Measurements from ENCODE around the gene MRPS2.

MRPS2 gene

GRCh38 chr9:135550344-135550918, 49.9 kb downstream of the MRPS2 start:
- H3K36me3 ChIP-seq (ENCODE audit: control insufficient read depth, insufficient read depth, low read length) = no peaks in the 10 kb centered on the region
- H3K4me3 ChIP-seq (ENCODE audit: insufficient read depth, low read depth, low read length) = no peak overlapping the region
- no peaks in the 10 kb centered on the region for H3K9me3 ChIP-seq (ENCODE audit: control insufficient read depth, low read length)
- H3K27ac ChIP-seq (ENCODE audit: insufficient read depth, low read depth, low read length, poor library complexity, severe bottlenecking) = no peak overlapping the region
- H3K4me1 ChIP-seq (ENCODE audit: control insufficient read depth, insufficient read depth, low read length) = no peaks in the 10 kb centered on the region
- WGBS, 2 experiments = 91% methylated on average over 17 of the region's 17 CpGs
- H3K27me3 ChIP-seq (ENCODE audit: control insufficient read depth, insufficient read depth, low read length, poor library complexity, severe bottlenecking) = no peaks in the 10 kb centered on the region

GRCh38 chr9:135551031-135551430, 50.5 kb downstream of the MRPS2 start:
- no peaks in the 10 kb centered on the region for H3K27me3 ChIP-seq (ENCODE audit: control insufficient read depth, insufficient read depth, low read length, poor library complexity, severe bottlenecking)
- no peaks in the 10 kb centered on the region for H3K36me3 ChIP-seq (ENCODE audit: control insufficient read depth, insufficient read depth, low read length)
- no peaks in the 10 kb centered on the region for H3K9me3 ChIP-seq (ENCODE audit: control insufficient read depth, low read length)
- no peak overlapping the region for H3K27ac ChIP-seq (ENCODE audit: insufficient read depth, low read depth, low read length, poor library complexity, severe bottlenecking)
- no peaks in the 10 kb centered on the region for H3K4me1 ChIP-seq (ENCODE audit: control insufficient read depth, insufficient read depth, low read length)
- no peak overlapping the region for H3K4me3 ChIP-seq (ENCODE audit: insufficient read depth, low read depth, low read length)
- WGBS, 2 experiments = 92 to 94% methylated on average over 14 of the region's 14 CpGs

GRCh38 chr9:135551456-135551855, 51.0 kb downstream of the MRPS2 start:
- WGBS, 2 experiments = 94 to 95% methylated on average over 13 of the region's 13 CpGs
- Histone ChIP-seq H3K36me3 (ENCODE audit: control insufficient read depth, insufficient read depth, low read length) (no peaks in the 10 kb centered on the region), H3K4me1 (ENCODE audit: control insufficient read depth, insufficient read depth, low read length) (no peaks in the 10 kb centered on the region), H3K4me3 (ENCODE audit: insufficient read depth, low read depth, low read length) (no peak overlapping the region), H3K27ac (ENCODE audit: insufficient read depth, low read depth, low read length, poor library complexity, severe bottlenecking) (no peak overlapping the region), H3K9me3 (ENCODE audit: control insufficient read depth, low read length) (no peaks in the 10 kb centered on the region), H3K27me3 (ENCODE audit: control insufficient read depth, insufficient read depth, low read length, poor library complexity, severe bottlenecking) (no peaks in the 10 kb centered on the region)

- no peak overlapping the region for H3K27ac ChIP-seq (ENCODE audit: insufficient read depth, low read depth, low read length, poor library complexity, severe bottlenecking)
- H3K9me3 ChIP-seq (ENCODE audit: control insufficient read depth, low read length) = no peaks in the 10 kb centered on the region
- no peaks in the 10 kb centered on the region for H3K27me3 ChIP-seq (ENCODE audit: control insufficient read depth, insufficient read depth, low read length, poor library complexity, severe bottlenecking)
- H3K4me1 ChIP-seq (ENCODE audit: control insufficient read depth, insufficient read depth, low read length) = no peaks in the 10 kb centered on the region
- 92 to 93% methylated on average over 18 of the region's 18 CpGs for WGBS, 2 experiments
- H3K4me3 ChIP-seq (ENCODE audit: insufficient read depth, low read depth, low read length) = no peak overlapping the region
- no peaks in the 10 kb centered on the region for H3K36me3 ChIP-seq (ENCODE audit: control insufficient read depth, insufficient read depth, low read length)
Measured at GRCh38 chr9:135552021-135552697, 51.7 kb downstream of the MRPS2 start.

GRCh38 chr9:135552698-135553171, 52.3 kb downstream of the MRPS2 start:
- Histone ChIP-seq H3K27ac (ENCODE audit: insufficient read depth, low read depth, low read length, poor library complexity, severe bottlenecking) (no peak overlapping the region), H3K9me3 (ENCODE audit: control insufficient read depth, low read length) (no peaks in the 10 kb centered on the region), H3K4me3 (ENCODE audit: insufficient read depth, low read depth, low read length) (no peak overlapping the region), H3K36me3 (ENCODE audit: control insufficient read depth, insufficient read depth, low read length) (no peaks in the 10 kb centered on the region), H3K4me1 (ENCODE audit: control insufficient read depth, insufficient read depth, low read length) (no peaks in the 10 kb centered on the region), H3K27me3 (ENCODE audit: control insufficient read depth, insufficient read depth, low read length, poor library complexity, severe bottlenecking) (no peaks in the 10 kb centered on the region)
- WGBS, 2 experiments = 91 to 92% methylated on average over 13 to 16 of the region's 19 CpGs

All from ectodermal cell (in vitro differentiated cells).